Epithelial cell of esophagus (primary cell): ENCODE results near the gene RPL28.
"Not testable (repeated sequence)": the region's sequence is repeated elsewhere in the genome, so short reads cannot be mapped to it uniquely, and the experiment has no call there.

ENCODE experiments used
- DNase-seq: peaks from one replicate; pipeline ENCODE4 v3.0.0; 2010; ENCODE audit warnings: low read depth
- H3K4me3 ChIP-seq: 2 replicates; pipeline ENCODE4 v1.5.1; 2011; ENCODE audit warnings: mild to moderate bottlenecking, low read length, control low read depth
- TF ChIP-seq, protein P1 (sequence below): IDR thresholded peaks from 2 replicates; pipeline ENCODE4 v1.5.1; 2011; ENCODE audit warnings: low read depth, mild to moderate bottlenecking, low read length, control low read depth, inconsistent platforms; ENCODE audit not compliant: insufficient read depth; ENCODE audit errors: missing control alignments

RPL28 gene

DNA sequence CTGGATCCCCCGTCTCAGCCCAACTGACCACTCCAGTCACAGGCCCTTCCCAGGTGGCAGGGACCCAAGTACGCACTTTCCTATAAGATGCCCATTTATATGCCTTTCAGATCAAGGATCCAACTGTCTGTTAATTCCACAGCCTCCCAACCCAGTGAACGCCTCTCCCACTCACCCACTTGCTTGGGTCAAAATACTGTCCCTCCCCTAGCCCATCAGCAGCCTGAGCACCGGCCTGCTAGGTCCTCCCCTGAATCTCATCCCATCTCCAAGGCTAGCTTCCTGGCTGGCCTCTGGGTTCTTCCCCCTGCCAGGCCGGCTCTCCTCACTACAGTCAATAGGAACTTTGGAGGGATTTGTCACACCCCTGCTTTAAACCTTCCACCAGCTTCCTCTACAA lies 19.9 kb downstream of the RPL28 start:
- peak overlapping the region; percentile 72 for H3K4me3 ChIP-seq

DNA sequence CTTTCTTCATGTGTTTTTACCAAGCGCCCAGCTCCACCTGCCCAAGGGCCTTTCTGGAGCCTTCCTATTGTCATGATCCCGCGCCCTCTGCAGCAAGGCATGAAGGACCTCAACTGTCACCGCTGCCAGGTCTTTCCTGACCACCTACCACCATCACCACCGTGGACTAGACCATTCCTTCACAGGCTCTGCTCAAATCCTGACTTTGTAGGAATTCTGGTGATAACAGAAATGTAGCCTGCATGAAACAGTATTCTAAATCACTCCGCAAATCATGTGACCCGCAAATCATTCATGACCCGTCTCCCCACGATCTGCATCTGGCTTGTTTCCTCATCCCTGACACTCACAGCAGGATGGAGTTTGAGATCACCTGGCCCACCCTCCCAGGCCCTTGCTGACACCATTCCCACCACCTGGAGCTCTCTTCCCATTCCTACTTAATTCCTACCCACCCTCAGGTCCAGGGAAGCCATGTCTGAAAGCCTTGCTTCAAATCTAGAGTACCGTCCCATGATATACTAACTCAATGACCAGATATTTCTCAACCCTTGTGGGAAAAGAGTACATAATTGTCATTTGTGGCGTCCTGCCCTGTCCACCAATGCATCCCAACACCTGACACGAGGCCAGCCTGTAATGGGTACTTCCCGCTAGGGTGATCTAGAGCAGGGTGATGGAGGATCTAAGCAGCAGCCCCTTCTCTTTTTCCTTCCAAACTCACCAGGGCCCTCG lies 20.5 kb downstream of the RPL28 start:
- DNase-seq = no peak
- TF ChIP-seq, protein P1, sequence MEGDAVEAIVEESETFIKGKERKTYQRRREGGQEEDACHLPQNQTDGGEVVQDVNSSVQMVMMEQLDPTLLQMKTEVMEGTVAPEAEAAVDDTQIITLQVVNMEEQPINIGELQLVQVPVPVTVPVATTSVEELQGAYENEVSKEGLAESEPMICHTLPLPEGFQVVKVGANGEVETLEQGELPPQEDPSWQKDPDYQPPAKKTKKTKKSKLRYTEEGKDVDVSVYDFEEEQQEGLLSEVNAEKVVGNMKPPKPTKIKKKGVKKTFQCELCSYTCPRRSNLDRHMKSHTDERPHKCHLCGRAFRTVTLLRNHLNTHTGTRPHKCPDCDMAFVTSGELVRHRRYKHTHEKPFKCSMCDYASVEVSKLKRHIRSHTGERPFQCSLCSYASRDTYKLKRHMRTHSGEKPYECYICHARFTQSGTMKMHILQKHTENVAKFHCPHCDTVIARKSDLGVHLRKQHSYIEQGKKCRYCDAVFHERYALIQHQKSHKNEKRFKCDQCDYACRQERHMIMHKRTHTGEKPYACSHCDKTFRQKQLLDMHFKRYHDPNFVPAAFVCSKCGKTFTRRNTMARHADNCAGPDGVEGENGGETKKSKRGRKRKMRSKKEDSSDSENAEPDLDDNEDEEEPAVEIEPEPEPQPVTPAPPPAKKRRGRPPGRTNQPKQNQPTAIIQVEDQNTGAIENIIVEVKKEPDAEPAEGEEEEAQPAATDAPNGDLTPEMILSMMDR = no peak
- peak overlapping the region; percentile 72 for H3K4me3 ChIP-seq

More for the DNA sequence above, 19.9 kb downstream of the RPL28 start:
- TF ChIP-seq, protein P1 = no peak
- no peak for DNase-seq

DNA sequence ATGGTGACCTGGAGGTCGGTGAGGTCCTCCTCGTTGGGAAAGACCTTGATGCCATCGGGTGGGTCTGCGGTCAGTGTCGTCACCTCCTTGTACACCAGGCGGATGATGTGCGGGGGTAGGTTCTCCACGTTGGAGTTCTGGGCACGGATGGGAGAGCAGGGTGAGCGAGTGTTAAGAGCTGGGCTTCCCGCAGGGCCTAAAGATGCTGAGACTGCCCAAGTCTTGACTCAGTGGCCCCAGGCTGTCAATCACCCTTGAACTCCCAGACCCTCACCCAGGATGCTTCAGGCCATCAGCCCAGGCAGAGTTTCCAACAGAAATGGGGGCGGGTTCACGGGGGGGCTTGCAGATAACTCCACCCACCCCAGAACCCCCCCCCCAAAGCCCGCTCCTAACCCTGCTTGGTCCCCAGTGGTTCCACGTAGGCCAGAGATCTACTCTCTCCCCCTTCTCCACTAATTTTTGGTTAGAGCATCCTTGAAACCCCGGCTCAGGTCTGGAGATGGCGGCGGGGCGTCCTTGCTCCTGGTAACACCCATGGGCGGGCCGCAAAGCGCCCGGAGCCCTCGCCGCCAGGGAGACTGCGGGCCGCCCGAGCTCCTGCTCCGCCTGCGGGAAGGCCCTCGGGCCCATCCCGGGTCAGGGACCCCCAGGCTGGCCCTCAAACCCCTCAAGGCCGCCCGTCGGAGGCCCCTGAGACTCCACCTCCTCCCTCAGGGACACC lies 21.3 kb downstream of the RPL28 start:
- H3K4me3 ChIP-seq = peak overlapping the region; percentile 72
- TF ChIP-seq, protein P1 = no peak
- DNase-seq = peak; percentile 43

DNA sequence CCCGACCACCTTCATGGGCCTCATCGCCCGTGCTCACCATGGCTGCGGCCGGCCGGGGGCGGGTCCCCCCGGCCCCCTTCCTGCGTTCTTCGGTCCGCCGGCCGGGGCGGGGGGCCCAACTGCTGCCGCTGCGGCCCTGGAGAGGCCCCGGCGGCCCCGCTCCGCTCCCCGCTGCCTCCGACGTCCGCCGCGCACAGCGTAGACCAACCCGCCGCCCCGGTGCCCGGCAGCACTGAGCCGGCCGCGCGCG lies 21.7 kb downstream of the RPL28 start, which contains the start of gene UBE2S:
TSS of gene UBE2S (minus strand) at position 239 of the 250 bp plus-strand sequence. CDS start at position 40, 199 bp downstream.
- H3K4me3 ChIP-seq = peak within 1 kb of the TSS; percentile 72
- not testable (repeated sequence) for DNase-seq

DNA sequence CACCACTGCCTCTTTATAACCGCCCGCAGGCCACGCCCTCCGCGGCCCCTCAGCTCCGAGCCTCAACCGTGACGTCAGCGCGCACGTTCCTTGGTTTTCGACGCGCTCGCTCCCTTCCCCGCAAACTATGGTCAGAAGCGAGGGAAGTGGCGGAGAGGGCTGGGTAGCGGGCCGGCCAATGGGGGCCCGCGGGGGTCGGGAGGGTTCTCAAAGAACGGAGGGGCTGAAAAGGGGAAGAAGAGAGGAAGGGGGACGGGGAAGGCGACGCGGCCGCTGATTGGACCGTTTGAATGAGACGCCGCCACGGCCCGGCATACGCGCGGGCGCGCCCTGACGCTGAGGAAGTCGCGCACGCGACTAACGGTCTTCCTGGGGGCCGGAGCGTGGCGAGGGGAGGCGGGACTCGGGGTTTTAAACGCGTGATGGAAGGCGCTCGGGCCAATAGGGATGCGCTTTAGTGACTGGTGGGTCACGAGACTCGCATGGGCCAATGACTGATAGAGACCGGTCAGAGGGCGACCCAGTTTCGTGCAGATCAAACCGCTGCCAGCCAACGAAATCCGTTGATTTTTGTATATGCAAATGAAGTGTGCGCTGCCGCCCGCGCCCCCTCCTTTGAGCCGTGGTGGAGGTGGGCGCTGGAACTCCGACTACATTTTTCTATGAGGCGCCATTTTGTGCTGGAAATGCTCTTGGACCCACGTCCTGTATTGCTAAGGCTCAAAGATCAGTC lies 22.2 kb downstream of the RPL28 start:
- H3K4me3 ChIP-seq = peak overlapping the region; percentile 53
- TF ChIP-seq, protein P1 = no peak
- DNase-seq = peak; percentile 99

DNA sequence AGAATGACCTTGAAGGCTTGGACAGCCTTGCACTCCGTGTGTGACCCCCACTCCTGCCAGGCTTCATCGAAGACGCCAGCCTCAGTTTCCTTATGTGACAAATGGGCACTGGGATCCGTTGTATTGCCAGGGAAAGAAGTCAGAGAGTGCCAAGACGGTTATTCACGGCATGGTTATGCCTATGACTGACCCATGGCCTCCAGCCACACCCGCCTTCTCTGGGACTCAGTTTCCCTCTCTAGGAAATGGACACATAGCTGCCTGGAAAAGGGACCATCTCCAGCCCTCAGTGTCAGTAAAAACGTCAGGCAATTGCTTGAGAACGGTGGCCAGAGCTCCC lies 22.8 kb downstream of the RPL28 start:
- TF ChIP-seq, protein P1 = no peak

DNA sequence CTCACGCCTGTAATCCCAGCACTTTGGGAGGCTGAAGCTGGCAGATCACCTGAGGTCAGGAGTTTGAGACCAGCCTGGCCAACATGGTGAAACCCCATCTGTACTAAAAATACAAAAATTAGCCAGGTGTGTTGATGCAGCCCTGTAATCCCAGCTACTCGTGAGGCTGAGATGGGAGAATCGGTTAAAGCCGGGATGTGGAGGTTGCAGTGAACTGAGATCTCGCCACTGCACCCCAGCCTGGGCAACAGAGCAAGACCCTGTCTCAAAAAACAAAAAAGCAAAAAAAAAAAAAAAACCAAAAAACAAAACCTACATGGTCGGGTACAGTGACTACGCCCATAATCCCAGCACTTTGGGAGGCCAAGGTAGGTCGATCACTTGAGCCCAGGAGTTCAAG lies 23.4 kb downstream of the RPL28 start:
- not testable (repeated sequence) for DNase-seq, H3K4me3 ChIP-seq

More for the DNA sequence above, 22.8 kb downstream of the RPL28 start:
- no peak for DNase-seq
- H3K4me3 ChIP-seq = peak overlapping the region; percentile 53

DNA sequence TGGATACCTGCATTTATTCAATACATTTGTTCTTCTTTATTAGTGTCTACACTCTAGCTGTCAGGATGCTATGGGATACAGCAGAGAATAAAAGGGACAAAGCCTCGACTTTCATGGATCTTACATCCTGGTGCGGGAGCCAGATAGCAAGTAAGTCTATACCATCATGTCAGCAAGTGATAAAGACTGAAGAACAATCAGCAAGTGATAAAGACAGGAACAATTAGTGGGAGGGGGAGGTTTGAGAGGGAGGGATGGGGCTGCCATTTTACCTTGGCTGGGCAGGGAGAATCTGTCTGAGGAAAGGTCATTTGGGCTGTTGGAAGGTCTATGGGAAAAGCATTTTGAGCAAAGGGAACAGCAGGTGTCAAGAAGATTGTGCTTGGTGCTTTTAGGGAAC lies 24.4 kb downstream of the RPL28 start:
- TF ChIP-seq, protein P1 = no peak
- H3K4me3 ChIP-seq = no peak overlapping the region
- DNase-seq = no peak
